DOHH2 (cell line): ENCODE measurements around the gene STON2.

ENCODE experiments used
- H3F3A ChIP-seq: fragments of 200-600 bp; sonication (generic), shearing (Covaris generic); 2 replicates; pipeline ENCODE4 v1.6.0; 2016; ENCODE audit warnings: antibody characterized with exemption, mild to moderate bottlenecking; ENCODE audit not compliant: control insufficient read depth, insufficient read depth
- H3K27ac ChIP-seq: fragments of 200-600 bp; sonication (generic); 2 replicates; pipeline ENCODE4 v1.5.1; 2014; ENCODE audit warnings: low read depth, mild to moderate bottlenecking, low read length, moderate library complexity
- H3K27me3 ChIP-seq: fragments of 200-600 bp; sonication (generic); 2 replicates; pipeline ENCODE4 v1.6.1; 2014; ENCODE audit warnings: mild to moderate bottlenecking, low read length, mixed read lengths; ENCODE audit not compliant: control insufficient read depth
- H3K36me3 ChIP-seq: fragments of 200-600 bp; sonication (generic); 2 replicates; pipeline ENCODE4 v1.6.1; 2014; ENCODE audit warnings: mild to moderate bottlenecking, low read length, moderate library complexity, mixed read lengths; ENCODE audit not compliant: control insufficient read depth
- H3K4me1 ChIP-seq: fragments of 200-600 bp; sonication (generic); 2 replicates; pipeline ENCODE4 v1.6.1; 2014; ENCODE audit warnings: mild to moderate bottlenecking, low read length, mixed read lengths; ENCODE audit not compliant: control insufficient read depth
- H3K4me2 ChIP-seq: fragments of 200-600 bp; sonication (generic); 2 replicates; pipeline ENCODE4 v1.6.0; 2014; ENCODE audit warnings: mild to moderate bottlenecking, low read length, moderate library complexity
- H3K4me3 ChIP-seq: fragments of 200-600 bp; sonication (generic); 2 replicates; pipeline ENCODE4 v1.5.1; 2014; ENCODE audit warnings: mild to moderate bottlenecking, low read length, mixed read lengths
- H3K79me2 ChIP-seq: fragments of 200-600 bp; sonication (generic); 2 replicates; pipeline ENCODE4 v1.6.1; 2014; ENCODE audit warnings: mild to moderate bottlenecking, low read length, mixed read lengths; ENCODE audit not compliant: control insufficient read depth
- H3K9me2 ChIP-seq: fragments of 200-600 bp; sonication (generic); replicated peaks from 2 replicates; pipeline ENCODE4 v1.6.1; 2014; ENCODE audit warnings: mild to moderate bottlenecking, low read length, mixed read lengths; ENCODE audit not compliant: control insufficient read depth
- H3K9me3 ChIP-seq: fragments of 200-600 bp; sonication (generic); 2 replicates; pipeline ENCODE4 v1.6.1; 2014; ENCODE audit warnings: antibody characterized with exemption, low read length, mixed read lengths; ENCODE audit not compliant: control insufficient read depth, insufficient read depth
- H4K20me1 ChIP-seq: fragments of 200-600 bp; sonication (generic); 2 replicates; pipeline ENCODE4 v1.6.0; 2014; ENCODE audit warnings: low read depth, mild to moderate bottlenecking, antibody characterized with exemption, low read length, moderate library complexity; ENCODE audit not compliant: control insufficient read depth, insufficient read depth
- EZH2phosphoT487 ChIP-seq: fragments of 200-600 bp; sonication (generic); IDR thresholded peaks from 2 replicates; pipeline ENCODE4 v1.6.1; 2017; ENCODE audit warnings: borderline replicate concordance, mild to moderate bottlenecking, antibody characterized with exemption, low read length, moderate library complexity, mixed read lengths
- TF ChIP-seq, protein P1 (sequence below): fragments of 200-600 bp; sonication (generic); IDR thresholded peaks from one replicate; pipeline ENCODE4 v1.5.1; 2014; ENCODE audit warnings: antibody characterized with exemption, mild to moderate bottlenecking, low read depth, low read length; ENCODE audit not compliant: poor library complexity, severe bottlenecking

STON2 gene

GRCh38 chr14:81350344-81351130 is 49.6 kb downstream of the STON2 start:
- no peaks in the 10 kb centered on the region for H3K27me3 ChIP-seq

GRCh38 chr14:81348061-81348460 is 52.1 kb downstream of the STON2 start:
- Histone ChIP-seq H3K27me3 (no peaks in the 10 kb centered on the region), H3K4me3 (no peak overlapping the region), H3K9me3 (no peaks in the 10 kb centered on the region), H3F3A (no peaks in the 10 kb centered on the region), H3K4me2 (0 out of 2 replicates have a peak overlapping the region, but pooled peaks have one; percentile 14), H3K4me1 (peaks cover 8% of the 10 kb centered on the region), H3K27ac (no peak overlapping the region), H3K9me2 (no peaks in the 10 kb centered on the region), H4K20me1 (no peaks in the 10 kb centered on the region), H3K36me3 (no peaks in the 10 kb centered on the region), H3K79me2 (no peaks in the 10 kb centered on the region)
- no peak for TF ChIP-seq EZH2phosphoT487
- TF ChIP-seq, protein P1, sequence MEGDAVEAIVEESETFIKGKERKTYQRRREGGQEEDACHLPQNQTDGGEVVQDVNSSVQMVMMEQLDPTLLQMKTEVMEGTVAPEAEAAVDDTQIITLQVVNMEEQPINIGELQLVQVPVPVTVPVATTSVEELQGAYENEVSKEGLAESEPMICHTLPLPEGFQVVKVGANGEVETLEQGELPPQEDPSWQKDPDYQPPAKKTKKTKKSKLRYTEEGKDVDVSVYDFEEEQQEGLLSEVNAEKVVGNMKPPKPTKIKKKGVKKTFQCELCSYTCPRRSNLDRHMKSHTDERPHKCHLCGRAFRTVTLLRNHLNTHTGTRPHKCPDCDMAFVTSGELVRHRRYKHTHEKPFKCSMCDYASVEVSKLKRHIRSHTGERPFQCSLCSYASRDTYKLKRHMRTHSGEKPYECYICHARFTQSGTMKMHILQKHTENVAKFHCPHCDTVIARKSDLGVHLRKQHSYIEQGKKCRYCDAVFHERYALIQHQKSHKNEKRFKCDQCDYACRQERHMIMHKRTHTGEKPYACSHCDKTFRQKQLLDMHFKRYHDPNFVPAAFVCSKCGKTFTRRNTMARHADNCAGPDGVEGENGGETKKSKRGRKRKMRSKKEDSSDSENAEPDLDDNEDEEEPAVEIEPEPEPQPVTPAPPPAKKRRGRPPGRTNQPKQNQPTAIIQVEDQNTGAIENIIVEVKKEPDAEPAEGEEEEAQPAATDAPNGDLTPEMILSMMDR, result no peak

More at GRCh38 chr14:81350344-81351130, 49.6 kb downstream of the STON2 start:
- no peaks in the 10 kb centered on the region for H4K20me1 ChIP-seq
- H3K4me2 ChIP-seq, result no peak overlapping the region
- no peak overlapping the region for H3K4me3 ChIP-seq
- peaks cover 8% of the 10 kb centered on the region for H3K4me1 ChIP-seq
- H3K9me2 ChIP-seq, result no peaks in the 10 kb centered on the region
- H3K36me3 ChIP-seq, result no peaks in the 10 kb centered on the region
- H3K27ac ChIP-seq, result no peak overlapping the region
- TF ChIP-seq, protein P1, result no peak
- no peak for TF ChIP-seq EZH2phosphoT487
- H3K79me2 ChIP-seq, result no peaks in the 10 kb centered on the region
- no peaks in the 10 kb centered on the region for H3K9me3 ChIP-seq
- no peaks in the 10 kb centered on the region for H3F3A ChIP-seq

- no peak for TF ChIP-seq EZH2phosphoT487
- TF ChIP-seq, protein P1, result no peak
- Histone ChIP-seq H3K79me2 (no peaks in the 10 kb centered on the region), H3K9me3 (no peaks in the 10 kb centered on the region)
These were observed 54.3 kb downstream of the STON2 start for GRCh38 chr14:81345781-81346180.

More at GRCh38 chr14:81345781-81346180, 54.3 kb downstream of the STON2 start:
- Histone ChIP-seq H3K4me3 (no peak overlapping the region), H3K9me2 (no peaks in the 10 kb centered on the region), H4K20me1 (no peaks in the 10 kb centered on the region), H3K27me3 (no peaks in the 10 kb centered on the region), H3K4me1 (peaks cover 8% of the 10 kb centered on the region), H3K36me3 (no peaks in the 10 kb centered on the region), H3K27ac (no peak overlapping the region), H3F3A (no peaks in the 10 kb centered on the region), H3K4me2 (no peak overlapping the region)
